Testis (tissue), 3 donors: Measurements from ENCODE around the gene C1QTNF5. TPM values are rescaled to one million over a fixed set of nuclear protein-coding genes. Genes with fewer than 3 reads are reported as not detected.

Experiments used
- DNase-seq: peaks from one replicate; pipeline ENCODE4 v3.0.0-alpha.2; 2019
- H3K27ac ChIP-seq, 2 donors: fragments of 200-600 bp; sonication (generic); one replicate each; pipeline ENCODE4 v1.5.1; 2019
- H3K27me3 ChIP-seq: fragments of 200-600 bp; sonication (generic); one replicate; pipeline ENCODE4 v1.5.1; 2019
- H3K36me3 ChIP-seq: fragments of 200-600 bp; sonication (generic); one replicate; pipeline ENCODE4 v1.5.1; 2017; ENCODE audit warnings: low read depth; ENCODE audit errors: missing control alignments
- H3K4me1 ChIP-seq: fragments of 200-600 bp; sonication (generic); one replicate; pipeline ENCODE4 v1.5.1; 2019
- H3K4me3 ChIP-seq, 2 donors: fragments of 200-600 bp; sonication (generic); one replicate each; pipeline ENCODE4 v1.5.1; 2017 to 2019
- H3K9me3 ChIP-seq: fragments of 200-600 bp; sonication (generic); one replicate; pipeline ENCODE4 v1.5.1; 2017
- CTCF ChIP-seq, 3 experiments: fragments of 450-650 bp in 2 of 3; fragments of 200-600 bp in 1 of 3; sonication (generic) in 1 of 3; IDR thresholded peaks; one replicate each; pipeline ENCODE4 v1.5.1; 2016 to 2019; ENCODE audit warnings: antibody characterized with exemption in 3 of 3, mild to moderate bottlenecking in 2 of 3, moderate library complexity in 1 of 3
- POLR2A ChIP-seq: fragments of 450-650 bp; IDR thresholded peaks from one replicate; pipeline ENCODE4 v1.6.1; 2017; ENCODE audit warnings: antibody characterized with exemption, mild to moderate bottlenecking, moderate library complexity
- WGBS, 2 donors: methylation state at CpG; one replicate each; pipeline ENCODE4 v1.1.5; 2018; 5-methylcytosine and 5-hydroxymethylcytosine counted together
- intact Hi-C: fragments of 100-400 bp; cut with DNase I; formaldehyde crosslinking; loops from one replicate; pipeline ENCODE4 v1.15.1; 2023; ENCODE audit warnings: low total_unique reads
- polyA plus RNA-seq: library from polyadenylated mRNA; stranded (reverse); fragments of 350-450 nt; fragmentation: Illumina TruSeq; extraction: RNeasy Lipid Tissue Mini Kit (QIAGEN cat#74804); gene quantifications from one replicate; pipeline ENCODE4 v1.2.3, GENCODE V29; 2014; ENCODE audit warnings: low read depth, low replicate concordance; ENCODE audit not compliant: insufficient read depth
- total RNA-seq, 2 donors: library from RNA; depleted of rRNA; stranded (reverse); fragments of >200 nt; gene quantifications; one replicate each; pipeline ENCODE4 v1.2.3, GENCODE V29; 2016

Gene C1QTNF5
- total and polyA plus RNA-seq, 3 donors from 2014 or later, result 4.7 to 12.6 (median 5.3) TPM

- DNase-seq, result peak; percentile 99
- Histone ChIP-seq H3K4me3 (peak within 1 kb of the TSS; percentile 70 to 95), H3K9me3 (no peaks in the 10 kb centered on the region), H3K36me3 (no peaks in the 10 kb centered on the region), H3K27ac (peak within 1 kb of the TSS; percentile 60 to 92), H3K4me1 (peaks cover 17% of the 10 kb centered on the region), H3K27me3 (no peaks in the 10 kb centered on the region)
- TF ChIP-seq POLR2A (peak; percentile 48), CTCF (IDR thresholded peaks at IDR 0.05) (no peak)
- whole genome bisulfite sequencing, 2 donors, result 0 to 1% methylated on average over 38 to 54 of the region's 54 CpGs
- intact Hi-C loops, result no loop called here
Observed at GRCh38 chr11:119334174-119334930, 6.3 kb downstream of the C1QTNF5 start, which contains the start of gene RNF26. Gene RNF26 (plus strand): TSS chr11:119334527. CDS start chr11:119335123, 596 bp downstream.

GRCh38 chr11:119332111-119332765 is 8.4 kb downstream of the C1QTNF5 start:
- DNase-seq, result no peak
- TF ChIP-seq CTCF (IDR thresholded peaks at IDR 0.05) (no peak), POLR2A (no peak)
- H3K4me3 ChIP-seq, result no peak overlapping the region
- no peaks in the 10 kb centered on the region for H3K27me3 ChIP-seq
- intact Hi-C loops, result no loop called here
- WGBS, 2 donors, result 84 to 91% methylated on average over 4 of the region's 4 CpGs
- H3K4me1 ChIP-seq, result peaks cover 7% of the 10 kb centered on the region
- H3K36me3 ChIP-seq, result no peaks in the 10 kb centered on the region
- H3K9me3 ChIP-seq, result no peaks in the 10 kb centered on the region
- H3K27ac ChIP-seq, result no peak overlapping the region

GRCh38 chr11:119330237-119330636 is 10.4 kb downstream of the C1QTNF5 start:
- intact Hi-C loops, result no loop called here
- Histone ChIP-seq H3K36me3 (no peaks in the 10 kb centered on the region), H3K27ac (no peak overlapping the region), H3K9me3 (no peaks in the 10 kb centered on the region), H3K27me3 (no peaks in the 10 kb centered on the region), H3K4me1 (peaks cover 4% of the 10 kb centered on the region), H3K4me3 (no peak overlapping the region)
- 73 to 86% methylated on average over 1 of the region's 1 CpG for WGBS, 2 donors
- DNase-seq, result no peak
- no peak for TF ChIP-seq POLR2A
- no peak for TF ChIP-seq CTCF (IDR thresholded peaks at IDR 0.05)

GRCh38 chr11:119329320-119329719 is 11.4 kb downstream of the C1QTNF5 start:
- no peak for DNase-seq
- H3K9me3 ChIP-seq, result no peaks in the 10 kb centered on the region
- no peaks in the 10 kb centered on the region for H3K36me3 ChIP-seq
- intact Hi-C loops, result no loop called here
- 62 to 73% methylated on average over 2 of the region's 2 CpGs for WGBS, 2 donors
- no peaks in the 10 kb centered on the region for H3K4me1 ChIP-seq
- H3K4me3 ChIP-seq, result no peak overlapping the region
- no peak overlapping the region for H3K27ac ChIP-seq
- no peak for TF ChIP-seq POLR2A
- TF ChIP-seq CTCF (IDR thresholded peaks at IDR 0.05), result no peak
- no peaks in the 10 kb centered on the region for H3K27me3 ChIP-seq
